Activated naive CD8-positive, alpha-beta T cell treated with anti-CD3 and anti-CD28 coated beads, Interleukin-2, amount 10 ng/mL, durations not matched to agents 7 days and 5 days (primary cell): ENCODE results near the gene LMTK2. TPM values are rescaled to one million over a fixed set of nuclear protein-coding genes. Genes with fewer than 3 reads are reported as not detected.

Experiments
- ATAC-seq: fragments of 150-1000 bp; cut with Tn5 transposase; one replicate; pipeline ENCODE4 v1.10.0; 2021; ENCODE audit warnings: low read depth, moderate library complexity
- POLR2A ChIA-PET: fragments of 350-600 bp; sonication (Branson Sonifier 250); formaldehyde crosslinking; loops from one replicate; lab custom pipeline; 2021; ENCODE audit warnings: antibody characterized with exemption; lab: Charles Lee
- DNase-seq: peaks from one replicate; pipeline ENCODE4 v3.0.0; 2021
- H3K27ac Mint-ChIP-seq: one replicate; pipeline ENCODE4 v1.8.0; 2022; ENCODE audit warnings: mild to moderate bottlenecking, mixed read lengths
- H3K27me3 Mint-ChIP-seq: one replicate; pipeline ENCODE4 v1.8.0; 2022; ENCODE audit warnings: mild to moderate bottlenecking, moderate library complexity, mixed read lengths
- H3K36me3 Mint-ChIP-seq: one replicate; pipeline ENCODE4 v1.8.0; 2021; ENCODE audit warnings: mild to moderate bottlenecking, mixed read lengths
- H3K4me1 Mint-ChIP-seq: one replicate; pipeline ENCODE4 v1.8.0; 2021; ENCODE audit warnings: mixed read lengths
- H3K4me3 Mint-ChIP-seq: one replicate; pipeline ENCODE4 v1.8.0; 2022; ENCODE audit warnings: mild to moderate bottlenecking, moderate library complexity, mixed read lengths
- H3K9me3 Mint-ChIP-seq: one replicate; pipeline ENCODE4 v1.8.0; 2021; ENCODE audit warnings: mixed read lengths
- total RNA-seq, 2 experiments: library from RNA; stranded (reverse); gene quantifications; one replicate each; pipeline ENCODE4 v1.2.3, GENCODE V29; 2021

The LMTK2 gene
- 10 to 100 TPM; 13.1 to 13.5 TPM for total RNA-seq

GRCh38 chr7:98106647-98107312 is at the start of gene LMTK2:
TSS of gene LMTK2 (plus strand) at chr7:98106862. CDS start at chr7:98107178, 316 bp downstream.
- POLR2A ChIA-PET, result interaction anchor here (0.7 to 1.1 kb wide), 3 partner anchors 26 to 146 kb away, joined by 3 to 4 read pairs (median 3); no protein-coding TSS in a partner anchor
- peaks cover 1% of the 10 kb centered on the region for H3K27me3 Mint-ChIP-seq
- H3K36me3 Mint-ChIP-seq, result peaks cover 3% of the 10 kb centered on the region
- H3K9me3 Mint-ChIP-seq, result peaks cover 1% of the 10 kb centered on the region
- DNase-seq (peak; percentile 99), ATAC-seq (peak; percentile 100)
- peak within 1 kb of the TSS; percentile 97 for H3K4me3 Mint-ChIP-seq
- H3K27ac Mint-ChIP-seq, result peak within 1 kb of the TSS; percentile 87
- H3K4me1 Mint-ChIP-seq, result peaks cover 14% of the 10 kb centered on the region

- Mint-ChIP-seq H3K36me3 (no peaks in the 10 kb centered on the region), H3K4me1 (no peaks in the 10 kb centered on the region), H3K27me3 (peaks cover 10% of the 10 kb centered on the region), H3K27ac (no peak overlapping the region), H3K4me3 (no peak overlapping the region), H3K9me3 (no peaks in the 10 kb centered on the region)
- ATAC-seq, result no peak
- DNase-seq, result no peak
- POLR2A ChIA-PET, result no interaction called here
These were observed 49.5 kb upstream of the LMTK2 start for GRCh38 chr7:98057157-98057556.

GRCh38 chr7:98058186-98058585 is 48.5 kb upstream of the LMTK2 start:
- no peaks in the 10 kb centered on the region for H3K9me3 Mint-ChIP-seq
- POLR2A ChIA-PET, result no interaction called here
- no peak overlapping the region for H3K27ac Mint-ChIP-seq
- H3K4me3 Mint-ChIP-seq, result no peak overlapping the region
- DNase-seq (no peak), ATAC-seq (no peak)
- H3K27me3 Mint-ChIP-seq, result peaks cover 10% of the 10 kb centered on the region
- no peaks in the 10 kb centered on the region for H3K4me1 Mint-ChIP-seq
- H3K36me3 Mint-ChIP-seq, result no peaks in the 10 kb centered on the region

- H3K4me3 Mint-ChIP-seq, result no peak overlapping the region
- POLR2A ChIA-PET, result no interaction called here
- no peaks in the 10 kb centered on the region for H3K9me3 Mint-ChIP-seq
- no peak overlapping the region for H3K27ac Mint-ChIP-seq
- H3K36me3 Mint-ChIP-seq, result no peaks in the 10 kb centered on the region
- ATAC-seq (no peak), DNase-seq (no peak)
- peaks cover 9% of the 10 kb centered on the region for H3K27me3 Mint-ChIP-seq
- no peaks in the 10 kb centered on the region for H3K4me1 Mint-ChIP-seq
These were observed 42.4 kb upstream of the LMTK2 start for GRCh38 chr7:98064233-98064632.

- H3K36me3 Mint-ChIP-seq, result no peaks in the 10 kb centered on the region
- DNase-seq, result no peak
- no peak overlapping the region for H3K4me3 Mint-ChIP-seq
- POLR2A ChIA-PET, result no interaction called here
- H3K27me3 Mint-ChIP-seq, result peaks cover 7% of the 10 kb centered on the region
- no peak overlapping the region for H3K27ac Mint-ChIP-seq
- ATAC-seq, result no peak
- no peaks in the 10 kb centered on the region for H3K4me1 Mint-ChIP-seq
- H3K9me3 Mint-ChIP-seq, result no peaks in the 10 kb centered on the region
These were observed 40.5 kb upstream of the LMTK2 start for GRCh38 chr7:98066208-98066607.

GRCh38 chr7:98066934-98067507 is 39.6 kb upstream of the LMTK2 start:
- H3K27ac Mint-ChIP-seq, result no peak overlapping the region
- no peak overlapping the region for H3K4me3 Mint-ChIP-seq
- no peaks in the 10 kb centered on the region for H3K4me1 Mint-ChIP-seq
- DNase-seq (no peak), ATAC-seq (no peak)
- peaks cover 7% of the 10 kb centered on the region for H3K27me3 Mint-ChIP-seq
- POLR2A ChIA-PET, result no interaction called here
- H3K9me3 Mint-ChIP-seq, result no peaks in the 10 kb centered on the region
- H3K36me3 Mint-ChIP-seq, result no peaks in the 10 kb centered on the region

GRCh38 chr7:98073047-98073446 is 33.6 kb upstream of the LMTK2 start:
- Mint-ChIP-seq H3K36me3 (no peaks in the 10 kb centered on the region), H3K27ac (no peak overlapping the region), H3K27me3 (peaks cover 7% of the 10 kb centered on the region), H3K4me3 (no peak overlapping the region), H3K4me1 (no peaks in the 10 kb centered on the region), H3K9me3 (no peaks in the 10 kb centered on the region)
- POLR2A ChIA-PET, result no interaction called here
- no peak for DNase-seq
- no peak for ATAC-seq

GRCh38 chr7:98075801-98076200 is 30.9 kb upstream of the LMTK2 start:
- Mint-ChIP-seq H3K4me3 (no peak overlapping the region), H3K4me1 (no peaks in the 10 kb centered on the region), H3K9me3 (no peaks in the 10 kb centered on the region), H3K36me3 (no peaks in the 10 kb centered on the region), H3K27ac (no peak overlapping the region), H3K27me3 (peaks cover 5% of the 10 kb centered on the region)
- POLR2A ChIA-PET, result no interaction called here
- DNase-seq, result no peak
- ATAC-seq, result no peak

GRCh38 chr7:98077762-98078161 is 28.9 kb upstream of the LMTK2 start:
- DNase-seq (no peak), ATAC-seq (no peak)
- Mint-ChIP-seq H3K9me3 (no peaks in the 10 kb centered on the region), H3K36me3 (no peaks in the 10 kb centered on the region), H3K27me3 (peaks cover 3% of the 10 kb centered on the region), H3K4me1 (no peaks in the 10 kb centered on the region), H3K4me3 (no peak overlapping the region), H3K27ac (no peak overlapping the region)
- POLR2A ChIA-PET, result no interaction called here

GRCh38 chr7:98078197-98078870 is 28.3 kb upstream of the LMTK2 start:
- DNase-seq (no peak), ATAC-seq (no peak)
- Mint-ChIP-seq H3K4me1 (no peaks in the 10 kb centered on the region), H3K27ac (no peak overlapping the region), H3K36me3 (no peaks in the 10 kb centered on the region), H3K27me3 (peaks cover 3% of the 10 kb centered on the region), H3K9me3 (no peaks in the 10 kb centered on the region), H3K4me3 (no peak overlapping the region)
- POLR2A ChIA-PET, result no interaction called here

- no peaks in the 10 kb centered on the region for H3K4me1 Mint-ChIP-seq
- H3K27ac Mint-ChIP-seq, result no peak overlapping the region
- ATAC-seq, result no peak
These were observed 26.6 kb upstream of the LMTK2 start for GRCh38 chr7:98079891-98080648.

GRCh38 chr7:98081319-98081718 is 25.3 kb upstream of the LMTK2 start:
- POLR2A ChIA-PET, result no interaction called here
- Mint-ChIP-seq H3K27ac (no peak overlapping the region), H3K4me1 (no peaks in the 10 kb centered on the region), H3K9me3 (no peaks in the 10 kb centered on the region), H3K36me3 (no peaks in the 10 kb centered on the region), H3K4me3 (no peak overlapping the region), H3K27me3 (peaks cover 3% of the 10 kb centered on the region)
- no peak for ATAC-seq
- DNase-seq, result no peak

More at GRCh38 chr7:98079891-98080648, 26.6 kb upstream of the LMTK2 start:
- H3K27me3 Mint-ChIP-seq, result peaks cover 3% of the 10 kb centered on the region
- POLR2A ChIA-PET, result no interaction called here
- H3K36me3 Mint-ChIP-seq, result no peaks in the 10 kb centered on the region
- no peak for DNase-seq
- no peak overlapping the region for H3K4me3 Mint-ChIP-seq
- H3K9me3 Mint-ChIP-seq, result no peaks in the 10 kb centered on the region

GRCh38 chr7:98084631-98085030 is 22.0 kb upstream of the LMTK2 start:
- POLR2A ChIA-PET, result no interaction called here
- Mint-ChIP-seq H3K4me1 (no peaks in the 10 kb centered on the region), H3K27ac (no peak overlapping the region), H3K27me3 (no peaks in the 10 kb centered on the region), H3K9me3 (no peaks in the 10 kb centered on the region), H3K4me3 (no peak overlapping the region), H3K36me3 (no peaks in the 10 kb centered on the region)
- DNase-seq, result no peak
- no peak for ATAC-seq
